GM13976 (cell line): ENCODE results near the gene SLC25A48.

Source experiments
- DNase-seq: peaks from one replicate; pipeline ENCODE4 v3.0.0; 2012; ENCODE audit warnings: low spot score
- in situ Hi-C: fragments of 300-500 bp; cut with MboI; formaldehyde crosslinking; loops from one replicate; pipeline ENCODE4 v1.12.0; 2022; ENCODE audit warnings: low sequenced_read_pairs, mixed read lengths, inconsistent platforms; ENCODE audit not compliant: unreplicated experiment
- TF ChIP-seq, protein P1 (sequence below): IDR thresholded peaks from 2 replicates; pipeline ENCODE4 v1.5.1; 2012; ENCODE audit warnings: borderline replicate concordance, mild to moderate bottlenecking; ENCODE audit not compliant: insufficient read depth; ENCODE audit errors: extremely low read depth, missing control alignments, control extremely low read depth

SLC25A48 gene

DNA sequence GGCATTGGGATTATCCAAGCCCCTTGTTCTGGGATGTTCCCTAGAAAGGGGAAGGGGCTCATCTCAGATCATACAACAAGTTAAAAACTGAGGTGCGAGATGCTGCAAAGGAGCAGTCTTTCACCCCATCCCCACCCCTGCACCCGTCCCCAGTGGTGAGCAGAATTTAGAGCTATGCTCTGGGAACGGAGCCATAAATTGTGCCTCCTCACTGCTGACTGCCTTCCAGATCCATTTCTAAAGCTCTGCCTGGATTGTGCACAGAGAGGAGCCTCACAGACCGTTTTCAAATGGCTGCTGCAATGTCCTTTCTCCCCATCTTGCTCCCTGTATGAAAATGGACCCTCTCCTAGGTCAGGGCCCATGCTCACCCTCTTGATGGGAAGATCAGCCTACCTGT, 8.3 kb downstream of the SLC25A48 start:
- no peak for DNase-seq
- TF ChIP-seq, protein P1, sequence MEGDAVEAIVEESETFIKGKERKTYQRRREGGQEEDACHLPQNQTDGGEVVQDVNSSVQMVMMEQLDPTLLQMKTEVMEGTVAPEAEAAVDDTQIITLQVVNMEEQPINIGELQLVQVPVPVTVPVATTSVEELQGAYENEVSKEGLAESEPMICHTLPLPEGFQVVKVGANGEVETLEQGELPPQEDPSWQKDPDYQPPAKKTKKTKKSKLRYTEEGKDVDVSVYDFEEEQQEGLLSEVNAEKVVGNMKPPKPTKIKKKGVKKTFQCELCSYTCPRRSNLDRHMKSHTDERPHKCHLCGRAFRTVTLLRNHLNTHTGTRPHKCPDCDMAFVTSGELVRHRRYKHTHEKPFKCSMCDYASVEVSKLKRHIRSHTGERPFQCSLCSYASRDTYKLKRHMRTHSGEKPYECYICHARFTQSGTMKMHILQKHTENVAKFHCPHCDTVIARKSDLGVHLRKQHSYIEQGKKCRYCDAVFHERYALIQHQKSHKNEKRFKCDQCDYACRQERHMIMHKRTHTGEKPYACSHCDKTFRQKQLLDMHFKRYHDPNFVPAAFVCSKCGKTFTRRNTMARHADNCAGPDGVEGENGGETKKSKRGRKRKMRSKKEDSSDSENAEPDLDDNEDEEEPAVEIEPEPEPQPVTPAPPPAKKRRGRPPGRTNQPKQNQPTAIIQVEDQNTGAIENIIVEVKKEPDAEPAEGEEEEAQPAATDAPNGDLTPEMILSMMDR: no peak
- in situ Hi-C loops: loop anchor here (25.0 kb wide), 1 partner anchor 380 kb away; the partner anchor contains the start of gene TIFAB

DNA sequence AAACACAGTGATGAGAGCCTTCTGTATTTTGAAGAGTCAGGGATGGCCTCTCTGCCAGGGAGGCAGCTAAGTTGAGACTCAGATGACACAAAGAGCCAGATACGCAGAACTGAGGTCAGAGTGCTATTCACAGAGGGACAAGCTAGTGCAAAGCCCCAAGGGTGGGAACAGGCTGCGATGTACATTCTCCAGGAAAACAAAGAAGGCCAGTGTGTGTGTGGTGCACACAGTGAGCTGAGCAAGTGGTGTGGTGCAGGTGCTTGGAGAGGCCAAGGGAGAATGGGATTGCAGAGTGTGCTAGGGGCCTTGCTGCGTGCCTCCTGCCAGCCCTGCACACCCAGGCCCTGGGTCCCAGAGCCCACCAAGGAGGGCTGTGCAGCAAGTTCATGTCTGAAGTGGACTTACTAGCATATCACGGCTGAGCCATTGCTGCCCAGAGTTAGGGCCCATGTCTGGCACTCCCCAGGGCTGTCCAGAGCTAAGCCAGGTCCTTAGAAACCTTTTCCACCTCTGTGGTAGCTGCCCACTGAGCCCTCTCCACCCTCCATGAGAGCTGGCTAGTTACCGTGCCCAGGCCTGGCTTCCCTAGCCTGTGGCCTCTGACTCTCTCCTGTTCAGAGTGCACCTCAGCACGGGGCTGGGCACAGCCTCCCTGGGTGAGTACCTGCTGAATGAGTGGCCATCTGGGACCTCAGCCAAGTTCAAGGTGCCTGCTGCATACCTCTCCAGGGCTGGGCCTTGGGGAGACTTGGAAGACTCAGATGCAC, 9.3 kb downstream of the SLC25A48 start:
- TF ChIP-seq, protein P1: no peak
- in situ Hi-C loops: loop anchor here (25.0 kb wide), 1 partner anchor 381 kb away; the partner anchor contains the start of gene TIFAB
- no peak for DNase-seq

DNA sequence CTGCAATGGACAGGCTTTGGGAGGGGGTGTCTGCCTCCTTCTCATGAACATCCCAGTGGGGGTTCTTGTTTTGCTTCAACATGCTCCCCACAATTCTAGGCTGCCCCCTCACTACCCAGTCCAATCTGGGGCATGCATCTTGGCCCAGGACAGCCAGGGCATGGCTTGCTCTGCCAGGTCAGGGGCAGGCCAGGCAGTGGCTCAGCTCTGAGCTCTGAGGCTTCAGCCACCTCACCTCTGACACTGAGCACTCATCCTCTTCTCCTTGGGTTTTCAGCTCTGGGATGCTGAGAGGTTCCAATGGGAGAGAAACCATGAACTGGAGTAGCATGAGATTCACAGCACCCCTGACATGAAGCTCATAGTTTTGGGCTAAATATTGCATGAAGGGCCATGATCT, 11.8 kb downstream of the SLC25A48 start:
- no peak for DNase-seq
- TF ChIP-seq, protein P1: no peak
- in situ Hi-C loops: loop anchor here (25.0 kb wide), 1 partner anchor 384 kb away; the partner anchor contains the start of gene TIFAB

DNA sequence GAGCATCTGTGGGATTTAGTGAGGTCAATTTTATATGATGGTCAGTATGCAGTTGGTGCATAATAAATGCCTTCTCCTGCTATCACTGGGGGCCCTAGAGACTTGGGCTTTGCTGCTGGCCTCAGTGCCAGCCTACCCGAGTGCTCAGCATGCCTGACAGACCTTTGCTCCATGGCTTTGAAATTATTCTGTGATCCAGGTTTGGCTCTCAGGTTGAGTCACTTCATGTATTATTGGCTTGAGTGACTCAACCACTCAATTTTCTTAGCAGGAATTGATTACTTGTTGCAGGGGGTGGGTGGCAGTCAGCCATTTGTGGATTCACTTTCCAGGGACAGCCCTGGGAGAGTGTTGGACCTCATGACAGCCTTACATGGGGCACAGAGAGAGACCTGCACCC, 13.5 kb downstream of the SLC25A48 start:
- in situ Hi-C loops: loop anchor here (25.0 kb wide), 1 partner anchor 386 kb away; the partner anchor contains the start of gene TIFAB
- no peak for DNase-seq
- TF ChIP-seq, protein P1: no peak

DNA sequence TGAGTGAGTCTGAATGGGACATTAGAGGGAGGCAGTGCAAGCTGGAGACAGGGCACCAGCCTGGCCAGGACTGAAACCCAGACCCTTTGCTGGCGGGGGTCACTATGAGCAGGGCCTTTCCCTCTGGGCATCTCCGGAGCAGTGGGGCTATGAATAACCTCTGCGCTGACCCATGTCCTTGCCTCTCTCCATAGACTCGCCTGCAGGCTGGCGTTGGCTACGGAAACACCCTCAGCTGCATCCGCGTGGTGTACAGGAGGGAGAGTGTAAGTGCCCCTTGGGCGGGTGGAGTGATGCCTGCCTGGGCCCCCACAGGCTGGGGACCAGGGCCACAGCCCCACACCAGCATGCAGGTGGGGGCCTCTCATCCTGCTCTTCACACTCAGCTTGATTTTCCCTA, 15.8 kb downstream of the SLC25A48 start:
- no peak for DNase-seq
- in situ Hi-C loops: no loop called here
- TF ChIP-seq, protein P1: no peak

DNA sequence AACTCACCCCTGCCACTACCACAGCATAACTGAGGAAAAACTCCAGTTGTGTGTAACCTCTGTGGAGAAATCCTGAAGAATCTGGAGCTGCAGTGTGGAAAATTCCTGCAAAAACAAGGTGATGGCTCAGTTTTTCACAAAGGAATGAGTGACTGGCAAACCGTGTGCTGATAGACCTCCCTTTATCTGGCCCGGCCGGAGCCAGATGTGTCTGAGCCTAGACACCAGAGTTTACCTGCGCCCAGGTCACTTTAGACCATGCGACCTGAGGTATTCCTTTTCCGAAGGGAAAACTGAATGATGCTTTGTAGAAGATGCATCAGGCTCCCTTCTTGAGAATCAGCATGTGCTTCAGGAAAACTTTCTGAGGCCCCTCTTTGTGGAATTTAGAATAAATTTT, 16.2 kb downstream of the SLC25A48 start:
- DNase-seq: no peak
- in situ Hi-C loops: no loop called here
- TF ChIP-seq, protein P1: no peak
